HUES48 (cell line): ENCODE data around the gene MEIS1.

Source experiments
- H3K27ac ChIP-seq: one replicate; pipeline ENCODE4 v1.7.0; 2013; ENCODE audit warnings: low read depth, low read length, inconsistent platforms
- H3K27me3 ChIP-seq: 2 replicates; pipeline ENCODE4 v1.6.1; 2013; ENCODE audit warnings: mild to moderate bottlenecking, low read length; ENCODE audit not compliant: control insufficient read depth, insufficient read depth
- H3K36me3 ChIP-seq: 2 replicates; pipeline ENCODE4 v1.6.1; 2013; ENCODE audit warnings: low read length; ENCODE audit not compliant: control insufficient read depth, insufficient read depth
- H3K4me1 ChIP-seq: 2 replicates; pipeline ENCODE4 v1.6.1; 2013; ENCODE audit warnings: mild to moderate bottlenecking, low read length; ENCODE audit not compliant: control insufficient read depth, insufficient read depth
- H3K4me3 ChIP-seq: 2 replicates; pipeline ENCODE4 v1.5.1; 2013; ENCODE audit warnings: mild to moderate bottlenecking, low read depth, low read length
- H3K9ac ChIP-seq: 2 replicates; pipeline ENCODE4 v1.6.1; 2013; ENCODE audit warnings: mild to moderate bottlenecking, low read depth, low read length, moderate library complexity
- H3K9me3 ChIP-seq: 2 replicates; pipeline ENCODE4 v1.6.1; 2013; ENCODE audit warnings: low read length; ENCODE audit not compliant: control insufficient read depth, insufficient read depth

Gene MEIS1

GRCh38 chr2:66431846-66432587 is 2.9 kb upstream of the MEIS1 start:
- peaks cover 38% of the 10 kb centered on the region for H3K4me1 ChIP-seq
- no peak overlapping the region for H3K27ac ChIP-seq
- H3K4me3 ChIP-seq: no peak overlapping the region
- no peaks in the 10 kb centered on the region for H3K36me3 ChIP-seq
- H3K27me3 ChIP-seq: peaks cover 99% of the 10 kb centered on the region
- no peaks in the 10 kb centered on the region for H3K9me3 ChIP-seq
- H3K9ac ChIP-seq: no peak overlapping the region

- peak overlapping the region; percentile 60 for H3K4me3 ChIP-seq
- no peak overlapping the region for H3K27ac ChIP-seq
- no peak overlapping the region for H3K9ac ChIP-seq
- no peaks in the 10 kb centered on the region for H3K36me3 ChIP-seq
- peaks cover 99% of the 10 kb centered on the region for H3K27me3 ChIP-seq
- H3K4me1 ChIP-seq: peaks cover 43% of the 10 kb centered on the region
- H3K9me3 ChIP-seq: no peaks in the 10 kb centered on the region
Measured at GRCh38 chr2:66432801-66433694, 1.9 kb upstream of the MEIS1 start.

- peak overlapping the region; percentile 60 for H3K4me3 ChIP-seq
- H3K27ac ChIP-seq: peak overlapping the region; percentile 44
- peaks cover 99% of the 10 kb centered on the region for H3K27me3 ChIP-seq
- peaks cover 48% of the 10 kb centered on the region for H3K4me1 ChIP-seq
- no peaks in the 10 kb centered on the region for H3K9me3 ChIP-seq
- H3K36me3 ChIP-seq: no peaks in the 10 kb centered on the region
- 0 out of 2 replicates have a peak overlapping the region, but pooled peaks have one; percentile 16 for H3K9ac ChIP-seq
Measured at GRCh38 chr2:66433695-66433944, 1.3 kb upstream of the MEIS1 start.

GRCh38 chr2:66433945-66434678 is 813 bp upstream of the MEIS1 start:
- Histone ChIP-seq H3K27ac (peak overlapping the region; percentile 44), H3K9ac (0 out of 2 replicates have a peak overlapping the region, but pooled peaks have one; percentile 16), H3K36me3 (no peaks in the 10 kb centered on the region)

GRCh38 chr2:66435549-66435875 is 587 bp downstream of the MEIS1 start:
- H3K4me1 ChIP-seq: peaks cover 58% of the 10 kb centered on the region
- no peaks in the 10 kb centered on the region for H3K9me3 ChIP-seq
- no peak overlapping the region for H3K9ac ChIP-seq
- H3K4me3 ChIP-seq: peak overlapping the region; percentile 60
- peaks cover 99% of the 10 kb centered on the region for H3K27me3 ChIP-seq
- H3K36me3 ChIP-seq: no peaks in the 10 kb centered on the region
- H3K27ac ChIP-seq: no peak overlapping the region

More at GRCh38 chr2:66433945-66434678, 813 bp upstream of the MEIS1 start:
- no peaks in the 10 kb centered on the region for H3K9me3 ChIP-seq
- H3K4me1 ChIP-seq: peaks cover 49% of the 10 kb centered on the region
- H3K4me3 ChIP-seq: peak overlapping the region; percentile 60
- peaks cover 99% of the 10 kb centered on the region for H3K27me3 ChIP-seq

GRCh38 chr2:66435963-66436362 is 1.0 kb downstream of the MEIS1 start:
- Histone ChIP-seq H3K27ac (no peak overlapping the region), H3K4me3 (peak overlapping the region; percentile 60; the same call in 1 of the 2 replicates), H3K27me3 (peaks cover 99% of the 10 kb centered on the region), H3K36me3 (no peaks in the 10 kb centered on the region), H3K4me1 (peaks cover 62% of the 10 kb centered on the region), H3K9me3 (no peaks in the 10 kb centered on the region), H3K9ac (no peak overlapping the region)

GRCh38 chr2:66436581-66437001 is 1.7 kb downstream of the MEIS1 start:
- Histone ChIP-seq H3K9ac (no peak overlapping the region), H3K36me3 (no peaks in the 10 kb centered on the region), H3K9me3 (no peaks in the 10 kb centered on the region), H3K4me3 (no peak overlapping the region), H3K27me3 (peaks cover 99% of the 10 kb centered on the region), H3K4me1 (peaks cover 68% of the 10 kb centered on the region), H3K27ac (no peak overlapping the region)

GRCh38 chr2:66437109-66437690 is 2.3 kb downstream of the MEIS1 start:
- Histone ChIP-seq H3K36me3 (no peaks in the 10 kb centered on the region), H3K4me3 (no peak overlapping the region), H3K9ac (no peak overlapping the region), H3K27me3 (peaks cover 99% of the 10 kb centered on the region), H3K27ac (no peak overlapping the region), H3K4me1 (peaks cover 70% of the 10 kb centered on the region), H3K9me3 (no peaks in the 10 kb centered on the region)

- Histone ChIP-seq H3K27ac (no peak overlapping the region), H3K27me3 (peaks cover 99% of the 10 kb centered on the region), H3K4me1 (peaks cover 72% of the 10 kb centered on the region), H3K36me3 (no peaks in the 10 kb centered on the region), H3K9ac (no peak overlapping the region), H3K4me3 (no peak overlapping the region), H3K9me3 (no peaks in the 10 kb centered on the region)
Measured at GRCh38 chr2:66437691-66438497, 3.0 kb downstream of the MEIS1 start.

GRCh38 chr2:66438498-66438833 is 3.5 kb downstream of the MEIS1 start:
- Histone ChIP-seq H3K27me3 (peaks cover 100% of the 10 kb centered on the region), H3K27ac (no peak overlapping the region), H3K9me3 (no peaks in the 10 kb centered on the region), H3K36me3 (no peaks in the 10 kb centered on the region), H3K4me3 (no peak overlapping the region), H3K9ac (no peak overlapping the region), H3K4me1 (peaks cover 73% of the 10 kb centered on the region)
